ENCODE measurements around the gene DNM3.

The DNM3 gene

DNA sequence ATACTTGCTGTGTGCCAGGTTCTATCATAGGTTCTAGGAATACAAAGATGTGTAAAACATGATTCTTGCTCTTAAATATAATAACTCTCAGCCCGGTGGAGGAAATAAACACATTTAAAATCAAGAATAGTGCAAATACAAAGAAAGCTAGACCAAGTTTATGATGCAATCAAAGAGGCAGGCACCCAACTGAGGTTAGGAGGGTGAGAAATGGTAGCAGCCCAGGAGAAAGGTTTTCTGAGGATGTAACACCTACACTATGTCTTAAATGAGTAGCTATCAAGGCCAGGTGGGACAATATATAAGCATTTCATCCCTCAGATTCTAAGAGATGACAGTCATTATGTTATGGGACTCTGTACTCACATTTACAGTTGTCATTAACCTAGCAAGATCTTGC, 612.3 kb downstream of the DNM3 start:
- TF ChIP-seq, protein P1, sequence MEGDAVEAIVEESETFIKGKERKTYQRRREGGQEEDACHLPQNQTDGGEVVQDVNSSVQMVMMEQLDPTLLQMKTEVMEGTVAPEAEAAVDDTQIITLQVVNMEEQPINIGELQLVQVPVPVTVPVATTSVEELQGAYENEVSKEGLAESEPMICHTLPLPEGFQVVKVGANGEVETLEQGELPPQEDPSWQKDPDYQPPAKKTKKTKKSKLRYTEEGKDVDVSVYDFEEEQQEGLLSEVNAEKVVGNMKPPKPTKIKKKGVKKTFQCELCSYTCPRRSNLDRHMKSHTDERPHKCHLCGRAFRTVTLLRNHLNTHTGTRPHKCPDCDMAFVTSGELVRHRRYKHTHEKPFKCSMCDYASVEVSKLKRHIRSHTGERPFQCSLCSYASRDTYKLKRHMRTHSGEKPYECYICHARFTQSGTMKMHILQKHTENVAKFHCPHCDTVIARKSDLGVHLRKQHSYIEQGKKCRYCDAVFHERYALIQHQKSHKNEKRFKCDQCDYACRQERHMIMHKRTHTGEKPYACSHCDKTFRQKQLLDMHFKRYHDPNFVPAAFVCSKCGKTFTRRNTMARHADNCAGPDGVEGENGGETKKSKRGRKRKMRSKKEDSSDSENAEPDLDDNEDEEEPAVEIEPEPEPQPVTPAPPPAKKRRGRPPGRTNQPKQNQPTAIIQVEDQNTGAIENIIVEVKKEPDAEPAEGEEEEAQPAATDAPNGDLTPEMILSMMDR (IDR thresholded peaks at IDR 0.05) = no peak
- no peak for DNase-seq (ENCODE audit: low spot score)
- Histone ChIP-seq H3K4me3 (no peak overlapping the region), H3K27ac (no peak overlapping the region)

DNA sequence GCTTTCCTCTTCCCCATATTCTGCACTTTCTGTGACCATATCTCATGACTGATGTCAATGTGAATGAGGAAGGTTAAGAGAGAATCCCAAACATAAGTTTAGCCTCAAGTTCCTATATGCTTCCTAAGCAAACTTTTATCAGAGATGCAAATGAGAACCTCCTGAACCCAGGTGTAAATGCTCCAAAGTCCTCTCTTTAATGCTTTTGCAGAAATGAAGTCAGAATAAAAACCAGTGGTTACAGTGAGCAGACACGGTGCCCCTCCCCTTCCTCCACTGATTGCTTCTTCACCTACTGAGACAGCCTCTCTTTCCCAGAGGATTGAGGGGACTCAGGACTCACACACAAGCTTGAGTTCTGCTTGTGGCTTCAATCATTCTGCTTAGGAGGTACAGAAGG, 614.2 kb downstream of the DNM3 start:
- TF ChIP-seq, protein P1 (IDR thresholded peaks at IDR 0.05) = no peak
- no peak for DNase-seq (ENCODE audit: low spot score)
- Histone ChIP-seq H3K27ac (no peak overlapping the region), H3K4me3 (no peak overlapping the region)

DNA sequence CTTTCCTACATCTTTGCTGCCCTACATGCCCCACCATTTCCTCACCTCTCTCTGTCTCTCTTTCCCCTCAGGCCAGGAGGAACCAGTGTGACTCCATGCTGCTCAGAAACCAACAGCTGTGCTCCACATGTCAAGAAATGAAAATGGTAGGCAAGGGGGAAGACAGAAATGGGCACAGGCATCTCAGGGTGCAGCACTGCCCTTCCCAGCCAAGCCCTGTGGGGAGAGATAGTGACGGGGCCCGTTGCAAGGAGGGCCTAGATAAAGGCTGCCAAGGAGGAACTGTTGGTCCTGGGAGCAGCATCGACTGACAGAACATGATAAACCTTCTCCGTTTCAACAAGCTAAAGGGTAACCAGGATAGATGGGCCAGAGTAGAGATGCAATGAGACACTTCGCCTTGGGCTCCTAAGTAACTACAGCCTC, 615.1 kb downstream of the DNM3 start:
- Histone ChIP-seq H3K27ac (no peak overlapping the region), H3K4me3 (no peak overlapping the region)
- no peak for DNase-seq (ENCODE audit: low spot score)
- TF ChIP-seq, protein P1 (IDR thresholded peaks at IDR 0.05) = no peak

DNA sequence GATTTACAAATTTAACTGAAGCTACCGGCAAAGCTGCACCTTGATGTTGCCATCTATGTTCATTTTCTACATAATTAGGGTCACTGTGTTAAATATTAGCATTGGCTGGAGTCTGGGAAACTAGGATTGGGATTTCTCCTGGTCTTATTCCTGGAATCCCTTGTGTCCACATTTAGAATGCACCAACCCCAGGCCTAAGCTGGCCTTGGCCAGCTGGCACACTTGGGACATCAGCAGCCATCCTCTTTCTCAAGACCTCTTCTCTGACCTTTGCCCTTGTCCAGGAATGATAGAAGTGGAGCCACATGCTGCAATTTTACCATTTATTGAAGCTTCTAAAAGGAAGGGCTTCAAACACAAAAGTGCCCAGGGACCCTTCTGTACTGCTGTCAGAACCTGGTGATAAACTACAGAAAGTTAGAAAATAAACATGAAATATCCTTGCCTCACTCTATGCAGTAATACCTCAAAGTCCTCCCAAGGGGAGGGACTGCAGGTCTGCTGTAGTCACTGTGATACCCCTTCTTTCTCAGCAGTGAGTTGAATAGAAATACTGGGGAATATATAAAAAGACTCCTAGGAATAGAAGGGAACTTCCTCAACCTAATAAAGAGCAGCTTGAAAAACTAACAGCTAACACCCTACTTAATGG, 616.3 kb downstream of the DNM3 start:
- no peak overlapping the region for H3K27ac ChIP-seq
- no peak for DNase-seq (ENCODE audit: low spot score)
- no peak overlapping the region for H3K4me3 ChIP-seq
- TF ChIP-seq, protein P1 (IDR thresholded peaks at IDR 0.05) = no peak

DNA sequence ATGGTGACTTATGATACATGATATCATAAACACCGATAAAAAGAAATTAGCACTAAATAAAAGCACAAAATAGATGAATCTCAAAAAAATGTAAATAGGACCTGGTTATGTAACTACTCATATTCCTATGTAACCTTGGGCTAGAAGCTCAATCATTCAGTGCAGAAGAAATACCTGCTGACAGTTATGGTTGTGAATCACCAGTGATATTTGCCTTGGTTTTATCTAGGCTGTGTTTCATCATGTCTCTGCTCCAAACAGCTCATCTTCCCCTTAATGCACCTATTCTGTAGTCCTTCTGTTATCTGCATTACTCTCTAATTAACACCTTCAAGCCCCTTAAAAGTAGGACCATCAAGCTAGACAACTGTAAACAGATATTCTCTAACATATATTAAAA, 618.9 kb downstream of the DNM3 start:
- Histone ChIP-seq H3K4me3 (no peak overlapping the region), H3K27ac (no peak overlapping the region)
- DNase-seq (ENCODE audit: low spot score) = no peak
- TF ChIP-seq, protein P1 (IDR thresholded peaks at IDR 0.05) = no peak

DNA sequence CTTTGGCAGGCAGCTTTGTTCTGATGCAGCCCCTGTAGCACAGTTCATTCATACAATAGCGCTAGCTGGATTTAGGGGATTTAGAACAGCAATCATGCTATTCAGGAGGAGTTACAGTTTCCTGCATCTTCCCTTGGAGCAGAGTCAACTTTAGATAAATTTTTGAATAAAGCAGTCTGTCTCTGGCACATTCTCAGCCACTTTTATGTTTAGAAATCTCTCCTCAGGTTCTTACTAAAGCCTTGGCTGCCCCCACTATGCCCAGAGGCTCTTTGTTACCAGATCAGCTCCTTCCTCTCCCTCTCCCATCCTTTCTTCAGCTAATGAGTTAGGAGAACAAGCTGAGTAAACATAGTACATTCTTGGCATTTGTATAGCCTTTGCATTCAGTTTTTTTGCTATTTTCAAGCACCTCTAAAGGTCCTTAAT, 619.6 kb downstream of the DNM3 start:
- no peak overlapping the region for H3K27ac ChIP-seq
- no peak for DNase-seq (ENCODE audit: low spot score)
- H3K4me3 ChIP-seq = no peak overlapping the region
- TF ChIP-seq, protein P1 (IDR thresholded peaks at IDR 0.05) = no peak

Data from coronary artery (tissue), 2 donors.